IPS DF 19.7 (cell line): Measurements from ENCODE around the gene SLC44A5.
"Not testable (repeated sequence)": the region's sequence is repeated elsewhere in the genome, so short reads cannot be mapped to it uniquely, and the experiment has no call there.

Experiments used
- DNase-seq: peaks from one replicate; pipeline ENCODE4 v3.0.0-alpha.2; 2013; ENCODE audit warnings: low read depth, low spot score

Gene SLC44A5

GRCh38 chr1:75611014-75611413, at the start of gene SLC44A5:
TSS of gene SLC44A5 (minus strand) at chr1:75611114. CDS start at chr1:75541447, 69,667 bp downstream.
- DNase-seq: no peak

- DNase-seq: no peak
These were observed 45.0 kb upstream of the SLC44A5 start for GRCh38 chr1:75655931-75656330.

- not testable (repeated sequence) for DNase-seq
These were observed 36.3 kb upstream of the SLC44A5 start for GRCh38 chr1:75647183-75647582.

GRCh38 chr1:75645153-75645552, 34.2 kb upstream of the SLC44A5 start:
- not testable (repeated sequence) for DNase-seq

- no peak for DNase-seq
These were observed 32.5 kb upstream of the SLC44A5 start for GRCh38 chr1:75643460-75643859.

GRCh38 chr1:75641325-75641724, 30.4 kb upstream of the SLC44A5 start:
- no peak for DNase-seq

GRCh38 chr1:75640137-75640536, 29.2 kb upstream of the SLC44A5 start:
- no peak for DNase-seq

GRCh38 chr1:75632350-75632949, 21.5 kb upstream of the SLC44A5 start:
- no peak for DNase-seq

- no peak for DNase-seq
These were observed 20.1 kb upstream of the SLC44A5 start for GRCh38 chr1:75630998-75631397.

- no peak for DNase-seq
These were observed 19.2 kb upstream of the SLC44A5 start for GRCh38 chr1:75630004-75630594.

- DNase-seq: no peak
These were observed 14.9 kb upstream of the SLC44A5 start for GRCh38 chr1:75625795-75626194.

GRCh38 chr1:75618382-75618781, 7.5 kb upstream of the SLC44A5 start:
- DNase-seq: no peak

- no peak for DNase-seq
These were observed 5.8 kb upstream of the SLC44A5 start for GRCh38 chr1:75616436-75617433.

- no peak for DNase-seq
These were observed 4.9 kb upstream of the SLC44A5 start for GRCh38 chr1:75615613-75616435.

- DNase-seq: no peak
These were observed 3.5 kb upstream of the SLC44A5 start for GRCh38 chr1:75614399-75614756.

- DNase-seq: no peak
These were observed 3.0 kb upstream of the SLC44A5 start for GRCh38 chr1:75613916-75614315.

GRCh38 chr1:75612976-75613375, 2.1 kb upstream of the SLC44A5 start:
- no peak for DNase-seq

GRCh38 chr1:75602486-75602885, 8.4 kb downstream of the SLC44A5 start:
- DNase-seq: no peak

- DNase-seq: no peak
These were observed 10.1 kb downstream of the SLC44A5 start for GRCh38 chr1:75600781-75601180.

GRCh38 chr1:75594327-75594726, 16.6 kb downstream of the SLC44A5 start:
- DNase-seq: no peak

- DNase-seq: not testable (repeated sequence)
These were observed 17.5 kb downstream of the SLC44A5 start for GRCh38 chr1:75593457-75593856.

GRCh38 chr1:75589637-75590036, 21.3 kb downstream of the SLC44A5 start:
- no peak for DNase-seq
